ENCODE measurements around the gene NSMF. TPM values are rescaled to one million over a fixed set of nuclear protein-coding genes. Genes with fewer than 3 reads are reported as not detected.

The NSMF gene
- total RNA-seq, 2 experiments from 2014 or later, result 29.9 to 31.6 TPM

GRCh38 chr9:137463931-137464290 is 4.8 kb upstream of the NSMF start:
- POLR2A ChIA-PET, result no interaction called here

GRCh38 chr9:137462986-137463930 is 4.1 kb upstream of the NSMF start:
- ChIA-PET CTCF (interaction anchor here (0.7 to 1.7 kb wide), 2 partner anchors 10 to 18 kb away, joined by 3 to 8 read pairs; no protein-coding TSS in a partner anchor), POLR2A (no interaction called here)
- Mint-ChIP-seq H3K4me1 (ENCODE audit: low read depth) (peaks cover 15% of the 10 kb centered on the region), H3K4me3 (no peak overlapping the region), H3K27ac (no peak overlapping the region), H3K36me3 (no peaks in the 10 kb centered on the region), H3K27me3 (no peaks in the 10 kb centered on the region), H3K9me3 (no peaks in the 10 kb centered on the region)
- intact Hi-C loops (cut with micrococcal nuclease), result no loop called here
- DNase-seq, result no peak

More at GRCh38 chr9:137463931-137464290, 4.8 kb upstream of the NSMF start:
- H3K27ac Mint-ChIP-seq, result no peak overlapping the region
- no peaks in the 10 kb centered on the region for H3K36me3 Mint-ChIP-seq
- no peak overlapping the region for H3K4me3 Mint-ChIP-seq
- CTCF ChIA-PET, result no interaction called here
- no peaks in the 10 kb centered on the region for H3K9me3 Mint-ChIP-seq
- intact Hi-C loops (cut with micrococcal nuclease), result no loop called here
- peaks cover 15% of the 10 kb centered on the region for H3K4me1 Mint-ChIP-seq (ENCODE audit: low read depth)
- H3K27me3 Mint-ChIP-seq, result no peaks in the 10 kb centered on the region
- DNase-seq, result no peak

GRCh38 chr9:137462396-137462985 is 3.4 kb upstream of the NSMF start:
- no peak overlapping the region for H3K27ac Mint-ChIP-seq
- CTCF ChIA-PET, result interaction anchor here (0.7 to 1.7 kb wide), 2 partner anchors 11 to 17 kb away, joined by 3 to 8 read pairs; no protein-coding TSS in a partner anchor
- DNase-seq, result no peak
- no peaks in the 10 kb centered on the region for H3K27me3 Mint-ChIP-seq
- H3K36me3 Mint-ChIP-seq, result no peaks in the 10 kb centered on the region
- POLR2A ChIA-PET, result interaction anchor here (1.3 kb wide), 1 partner anchor 16 kb away, joined by 3 read pairs; no protein-coding TSS in a partner anchor
- H3K4me1 Mint-ChIP-seq (ENCODE audit: low read depth), result peaks cover 15% of the 10 kb centered on the region
- no peaks in the 10 kb centered on the region for H3K9me3 Mint-ChIP-seq
- intact Hi-C loops (cut with micrococcal nuclease), result no loop called here
- H3K4me3 Mint-ChIP-seq, result no peak overlapping the region

GRCh38 chr9:137461663-137462395 is 2.7 kb upstream of the NSMF start:
- intact Hi-C loops (cut with micrococcal nuclease), result no loop called here
- Mint-ChIP-seq H3K9me3 (no peaks in the 10 kb centered on the region), H3K36me3 (no peaks in the 10 kb centered on the region), H3K27me3 (no peaks in the 10 kb centered on the region), H3K4me1 (ENCODE audit: low read depth) (peaks cover 15% of the 10 kb centered on the region), H3K27ac (no peak overlapping the region), H3K4me3 (peak overlapping the region; percentile 64)
- ChIA-PET CTCF (interaction anchor here (0.9 to 1.7 kb wide), 2 partner anchors 17 to 160 kb away, joined by 4 to 8 read pairs; partner anchors contain the start of gene NRARP), POLR2A (interaction anchor here (1.3 kb wide), 1 partner anchor 15 kb away, joined by 3 read pairs; no protein-coding TSS in a partner anchor)
- DNase-seq, result peak; percentile 86

- Mint-ChIP-seq H3K9me3 (no peaks in the 10 kb centered on the region), H3K27ac (no peak overlapping the region), H3K4me3 (no peak overlapping the region), H3K4me1 (ENCODE audit: low read depth) (peaks cover 15% of the 10 kb centered on the region), H3K27me3 (no peaks in the 10 kb centered on the region), H3K36me3 (no peaks in the 10 kb centered on the region)
- intact Hi-C loops (cut with micrococcal nuclease), result no loop called here
- POLR2A ChIA-PET, result interaction anchor here (1.3 kb wide), 1 partner anchor 15 kb away, joined by 3 read pairs; no protein-coding TSS in a partner anchor
- no peak for DNase-seq
- CTCF ChIA-PET, result interaction anchor here (0.9 kb wide), 1 partner anchor 159 kb away, joined by 4 read pairs; the partner anchor contains the start of gene NRARP
Observed at GRCh38 chr9:137461316-137461662, 2.2 kb upstream of the NSMF start.

GRCh38 chr9:137460363-137461315 is 1.5 kb upstream of the NSMF start:
- no peak overlapping the region for H3K27ac Mint-ChIP-seq
- intact Hi-C loops (cut with micrococcal nuclease), result no loop called here
- no peaks in the 10 kb centered on the region for H3K36me3 Mint-ChIP-seq
- POLR2A ChIA-PET, result no interaction called here
- no peaks in the 10 kb centered on the region for H3K9me3 Mint-ChIP-seq
- no peak for DNase-seq
- CTCF ChIA-PET, result no interaction called here
- H3K4me1 Mint-ChIP-seq (ENCODE audit: low read depth), result peaks cover 17% of the 10 kb centered on the region
- no peak overlapping the region for H3K4me3 Mint-ChIP-seq
- no peaks in the 10 kb centered on the region for H3K27me3 Mint-ChIP-seq

GRCh38 chr9:137459601-137460362 is 648 bp upstream of the NSMF start:
- intact Hi-C loops (cut with micrococcal nuclease), result loop anchor here (2.0 kb wide), 1 partner anchor 37 kb away; the partner anchor contains the start of genes EXD3 and NOXA1
- CTCF ChIA-PET, result interaction anchor here (1.0 kb wide), 3 partner anchors 14 to 158 kb away, joined by 3 to 4 read pairs (median 3); partner anchors contain the start of genes EXD3, NOXA1 and NRARP
- peak overlapping the region; percentile 38 for H3K27ac Mint-ChIP-seq

GRCh38 chr9:137458194-137459151 is 661 bp downstream of the NSMF start:
- ChIA-PET POLR2A (no interaction called here), CTCF (interaction anchor here (1.0 kb wide), 3 partner anchors 13 to 156 kb away, joined by 3 to 4 read pairs (median 3); partner anchors contain the start of genes EXD3, NOXA1 and NRARP)
- Mint-ChIP-seq H3K36me3 (peaks cover 3% of the 10 kb centered on the region), H3K27me3 (no peaks in the 10 kb centered on the region), H3K27ac (no peak overlapping the region), H3K9me3 (no peaks in the 10 kb centered on the region), H3K4me3 (peak overlapping the region; percentile 20), H3K4me1 (ENCODE audit: low read depth) (peaks cover 27% of the 10 kb centered on the region)
- no peak for DNase-seq
- intact Hi-C loops (cut with micrococcal nuclease), result loop anchor here (2.0 kb wide), 1 partner anchor 36 kb away; the partner anchor contains the start of genes EXD3 and NOXA1

More at GRCh38 chr9:137459601-137460362, 648 bp upstream of the NSMF start:
- peaks cover 18% of the 10 kb centered on the region for H3K4me1 Mint-ChIP-seq (ENCODE audit: low read depth)
- no peak for DNase-seq
- no peaks in the 10 kb centered on the region for H3K9me3 Mint-ChIP-seq
- no peaks in the 10 kb centered on the region for H3K27me3 Mint-ChIP-seq
- H3K36me3 Mint-ChIP-seq, result peaks cover 1% of the 10 kb centered on the region
- POLR2A ChIA-PET, result no interaction called here
- H3K4me3 Mint-ChIP-seq, result peak overlapping the region; percentile 39

- no peak overlapping the region for H3K27ac Mint-ChIP-seq
- no peak for DNase-seq
- POLR2A ChIA-PET, result no interaction called here
- H3K4me3 Mint-ChIP-seq, result peak overlapping the region; percentile 12
- intact Hi-C loops (cut with micrococcal nuclease), result loop anchor here (2.0 kb wide), 1 partner anchor 35 kb away; the partner anchor contains the start of genes EXD3 and NOXA1
- no peaks in the 10 kb centered on the region for H3K27me3 Mint-ChIP-seq
- no peaks in the 10 kb centered on the region for H3K9me3 Mint-ChIP-seq
- H3K36me3 Mint-ChIP-seq, result peaks cover 3% of the 10 kb centered on the region
- H3K4me1 Mint-ChIP-seq (ENCODE audit: low read depth), result peaks cover 27% of the 10 kb centered on the region
- CTCF ChIA-PET, result interaction anchor here (0.6 kb wide), 1 partner anchor 35 kb away, joined by 3 read pairs; the partner anchor contains the start of genes EXD3 and NOXA1
Observed at GRCh38 chr9:137457406-137458193, 1.5 kb downstream of the NSMF start.
